ENCODE measurements around the gene RND2. TPM values are rescaled to one million over a fixed set of nuclear protein-coding genes. Genes with fewer than 3 reads are reported as not detected.

RND2 gene
- total RNA-seq, 1 donor from 2014 or later = 7.3 TPM

DNA sequence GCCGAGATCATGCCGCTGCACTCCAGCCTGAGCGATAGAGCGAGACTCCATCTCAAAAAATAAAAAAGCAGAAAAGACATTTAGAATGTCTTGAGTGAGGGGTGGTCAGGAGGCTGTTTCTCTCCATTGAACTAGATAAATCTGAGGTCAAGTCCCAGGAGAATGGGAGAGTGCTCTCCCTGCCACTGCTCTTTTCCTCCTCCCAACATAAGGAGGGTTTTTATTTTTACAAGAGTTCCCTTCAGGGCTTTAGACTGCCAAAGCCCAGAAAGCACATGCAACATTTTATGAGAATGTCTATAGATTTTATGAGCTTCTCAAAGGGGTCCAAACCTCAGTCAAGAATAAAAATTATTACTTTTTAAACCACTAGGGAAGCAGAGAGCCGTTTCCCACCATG lies 1.6 kb downstream of the RND2 start:
- no peak for DNase-seq (ENCODE audit: low spot score in 2 of 2)
- Histone ChIP-seq H3K4me1 (peaks cover 0 to 9% of the 10 kb centered on the region in 2 donors), H3K36me3 (no peaks in the 10 kb centered on the region), H3K4me3 (no peak overlapping the region), H3K27me3 (no peaks in the 10 kb centered on the region), H3K27ac (peak overlapping the region; percentile 43 to 52), H3K9me3 (no peaks in the 10 kb centered on the region)
- intact Hi-C loops (cut with DNase I) = loop anchor here (10.0 kb wide), 1 partner anchor 458 kb away; the partner anchor contains the start of gene DHX8
- TF ChIP-seq, protein P1, sequence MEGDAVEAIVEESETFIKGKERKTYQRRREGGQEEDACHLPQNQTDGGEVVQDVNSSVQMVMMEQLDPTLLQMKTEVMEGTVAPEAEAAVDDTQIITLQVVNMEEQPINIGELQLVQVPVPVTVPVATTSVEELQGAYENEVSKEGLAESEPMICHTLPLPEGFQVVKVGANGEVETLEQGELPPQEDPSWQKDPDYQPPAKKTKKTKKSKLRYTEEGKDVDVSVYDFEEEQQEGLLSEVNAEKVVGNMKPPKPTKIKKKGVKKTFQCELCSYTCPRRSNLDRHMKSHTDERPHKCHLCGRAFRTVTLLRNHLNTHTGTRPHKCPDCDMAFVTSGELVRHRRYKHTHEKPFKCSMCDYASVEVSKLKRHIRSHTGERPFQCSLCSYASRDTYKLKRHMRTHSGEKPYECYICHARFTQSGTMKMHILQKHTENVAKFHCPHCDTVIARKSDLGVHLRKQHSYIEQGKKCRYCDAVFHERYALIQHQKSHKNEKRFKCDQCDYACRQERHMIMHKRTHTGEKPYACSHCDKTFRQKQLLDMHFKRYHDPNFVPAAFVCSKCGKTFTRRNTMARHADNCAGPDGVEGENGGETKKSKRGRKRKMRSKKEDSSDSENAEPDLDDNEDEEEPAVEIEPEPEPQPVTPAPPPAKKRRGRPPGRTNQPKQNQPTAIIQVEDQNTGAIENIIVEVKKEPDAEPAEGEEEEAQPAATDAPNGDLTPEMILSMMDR (IDR thresholded peaks at IDR 0.05) = no peak

DNA sequence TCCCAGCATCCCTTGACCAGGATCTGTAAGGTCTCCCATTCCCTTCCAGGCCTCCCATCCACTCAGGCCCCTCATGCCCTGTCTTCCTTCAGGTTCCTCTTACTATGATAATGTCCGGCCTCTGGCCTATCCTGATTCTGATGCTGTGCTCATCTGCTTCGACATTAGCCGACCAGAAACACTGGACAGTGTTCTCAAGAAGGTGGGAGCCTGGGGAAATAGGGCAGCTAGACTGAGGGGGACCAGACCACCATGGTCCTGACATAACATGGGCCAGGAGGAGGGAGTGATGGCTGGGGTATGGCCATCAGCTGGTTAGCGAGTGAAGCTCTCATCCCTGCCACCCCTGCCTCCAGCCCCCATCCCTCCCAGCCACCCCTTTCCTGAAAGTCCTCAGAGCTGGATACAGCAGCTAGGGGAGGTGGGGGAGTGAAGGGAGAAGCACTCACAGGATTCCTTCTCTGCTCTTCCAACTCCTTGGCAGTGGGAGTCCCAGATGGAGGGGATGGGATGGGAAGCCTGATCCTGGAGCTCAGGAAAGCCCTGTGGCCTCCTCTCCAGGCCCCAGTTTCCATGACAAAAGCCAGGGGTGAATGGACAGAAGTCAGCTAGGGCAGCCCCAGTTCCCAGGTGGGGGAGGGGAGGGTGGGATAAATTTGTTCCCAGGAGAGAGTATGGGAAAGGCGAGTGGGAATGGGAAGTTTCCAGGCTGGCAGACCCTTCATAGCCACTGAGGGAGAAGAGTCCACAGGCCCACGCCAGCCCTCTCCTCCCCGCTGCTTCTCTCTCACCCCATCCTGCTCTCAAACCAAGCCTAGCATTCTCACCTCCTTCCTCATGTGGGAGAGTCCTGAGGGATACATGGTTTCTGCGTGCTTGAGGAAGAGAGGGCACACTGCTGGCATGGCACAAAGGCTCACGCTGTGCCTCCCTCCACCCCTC lies 2.3 kb downstream of the RND2 start:
- H3K9me3 ChIP-seq = no peaks in the 10 kb centered on the region
- peaks cover 0 to 8% of the 10 kb centered on the region in 2 donors for H3K4me1 ChIP-seq
- no peaks in the 10 kb centered on the region for H3K36me3 ChIP-seq
- no peaks in the 10 kb centered on the region for H3K27me3 ChIP-seq
- no peak overlapping the region for H3K27ac ChIP-seq
- TF ChIP-seq, protein P1 (IDR thresholded peaks at IDR 0.05) = no peak
- DNase-seq (ENCODE audit: low spot score in 2 of 2) = no peak
- no peak overlapping the region for H3K4me3 ChIP-seq
- intact Hi-C loops (cut with DNase I) = loop anchor here (10.0 kb wide), 1 partner anchor 457 kb away; the partner anchor contains the start of gene DHX8

DNA sequence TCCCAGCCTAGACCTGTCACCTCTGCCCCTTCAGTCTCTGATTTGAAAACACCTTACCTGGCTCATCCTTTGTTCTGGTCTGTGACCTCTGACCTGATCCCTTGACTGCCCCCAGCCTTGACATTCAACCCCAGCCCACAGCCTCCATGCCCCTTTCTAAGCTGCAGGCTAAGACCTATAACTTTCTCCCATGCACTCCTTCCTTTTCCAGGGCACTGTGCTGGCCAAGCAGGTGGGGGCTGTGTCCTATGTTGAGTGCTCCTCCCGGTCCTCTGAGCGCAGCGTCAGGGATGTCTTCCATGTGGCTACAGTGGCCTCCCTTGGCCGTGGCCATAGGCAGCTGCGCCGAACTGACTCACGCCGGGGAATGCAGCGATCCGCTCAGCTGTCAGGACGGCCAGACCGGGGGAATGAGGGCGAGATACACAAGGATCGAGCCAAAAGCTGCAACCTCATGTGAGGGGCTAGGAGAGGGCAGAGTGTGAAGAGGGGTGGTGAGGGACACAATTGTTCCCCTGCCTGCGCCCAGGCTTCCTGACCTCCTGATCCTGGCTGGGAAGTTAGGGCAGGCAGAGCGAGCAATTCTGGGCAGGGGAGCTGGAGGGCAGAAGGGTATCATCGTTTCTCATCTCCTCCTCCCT lies 3.3 kb downstream of the RND2 start:
- Histone ChIP-seq H3K36me3 (no peaks in the 10 kb centered on the region), H3K4me3 (no peak overlapping the region), H3K9me3 (no peaks in the 10 kb centered on the region), H3K4me1 (peaks cover 0 to 4% of the 10 kb centered on the region in 2 donors), H3K27me3 (no peaks in the 10 kb centered on the region), H3K27ac (no peak overlapping the region)
- TF ChIP-seq, protein P1 (IDR thresholded peaks at IDR 0.05) = no peak
- DNase-seq (ENCODE audit: low spot score in 2 of 2) = no peak
- intact Hi-C loops (cut with DNase I) = loop anchor here (10.0 kb wide), 1 partner anchor 456 kb away; the partner anchor contains the start of gene DHX8

DNA sequence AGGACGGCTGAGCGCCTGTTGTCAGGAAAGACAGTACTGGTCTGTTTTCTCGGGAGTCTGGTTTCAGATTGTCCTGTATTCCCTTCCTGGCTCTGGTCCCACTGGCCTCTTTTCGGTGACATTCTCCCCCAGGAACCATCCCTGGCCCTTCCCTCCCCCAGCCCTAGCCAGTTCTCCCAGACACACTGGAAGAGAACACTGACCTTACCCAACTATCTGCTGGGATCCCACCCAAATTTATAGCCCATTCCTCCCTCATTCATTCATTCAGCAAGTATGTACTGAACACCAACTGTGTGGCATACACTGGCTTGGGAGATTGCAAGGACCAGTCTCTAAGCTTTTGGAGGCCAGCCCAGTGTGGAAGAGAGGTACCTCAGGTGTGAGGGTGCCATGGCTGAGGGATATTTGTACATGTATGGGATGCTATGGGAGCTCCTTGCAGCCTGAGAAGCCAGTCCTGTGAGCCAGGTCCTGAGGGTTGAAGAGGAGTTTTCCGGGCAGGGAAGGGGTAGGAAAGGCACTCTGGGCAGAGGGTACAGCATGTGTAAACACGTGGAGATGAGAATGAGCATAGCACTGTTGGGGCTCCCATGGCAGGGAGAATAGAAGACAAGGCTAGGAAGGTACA lies 5.2 kb downstream of the RND2 start:
- Histone ChIP-seq H3K4me3 (no peak overlapping the region), H3K4me1 (peaks cover 0 to 3% of the 10 kb centered on the region in 2 donors), H3K36me3 (no peaks in the 10 kb centered on the region), H3K27ac (no peak overlapping the region), H3K27me3 (no peaks in the 10 kb centered on the region), H3K9me3 (no peaks in the 10 kb centered on the region)
- TF ChIP-seq, protein P1 (IDR thresholded peaks at IDR 0.05) = no peak
- DNase-seq (ENCODE audit: low spot score in 2 of 2) = no peak
- intact Hi-C loops (cut with DNase I) = no loop called here

DNA sequence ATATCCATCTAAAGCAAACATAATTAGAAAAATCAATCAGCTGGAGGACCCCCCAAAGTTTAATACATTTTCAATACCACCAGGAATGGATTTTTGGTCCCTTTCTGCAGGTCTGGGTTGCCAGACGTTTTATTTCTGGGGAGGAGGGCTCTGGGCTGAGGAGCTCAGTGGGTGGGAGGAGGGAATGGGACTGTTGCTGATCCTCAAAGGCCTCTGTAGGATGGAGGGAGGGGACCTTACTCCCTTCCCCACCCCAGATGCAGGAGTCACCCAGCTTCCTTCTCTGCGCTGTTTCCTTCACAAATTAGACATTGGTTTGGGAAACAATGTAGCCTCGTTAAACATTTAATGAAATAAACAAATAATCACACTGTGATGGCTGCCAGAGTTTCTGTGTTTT lies 6.6 kb downstream of the RND2 start:
- TF ChIP-seq, protein P1 (IDR thresholded peaks at IDR 0.05) = no peak
- DNase-seq (ENCODE audit: low spot score in 2 of 2) = no peak
- Histone ChIP-seq H3K9me3 (no peaks in the 10 kb centered on the region), H3K27me3 (no peaks in the 10 kb centered on the region), H3K4me1 (no peaks in the 10 kb centered on the region), H3K4me3 (no peak overlapping the region), H3K36me3 (no peaks in the 10 kb centered on the region), H3K27ac (no peak overlapping the region)
- intact Hi-C loops (cut with DNase I) = no loop called here
